Measurements from ENCODE around the gene FRAT1. TPM values are rescaled to one million over a fixed set of nuclear protein-coding genes. Genes with fewer than 3 reads are reported as not detected.

Gene FRAT1
- polyA plus RNA-seq, 2 of the 4 experiments (the other 2 are of a cell fraction) = 1.5 to 2.3 TPM

DNA sequence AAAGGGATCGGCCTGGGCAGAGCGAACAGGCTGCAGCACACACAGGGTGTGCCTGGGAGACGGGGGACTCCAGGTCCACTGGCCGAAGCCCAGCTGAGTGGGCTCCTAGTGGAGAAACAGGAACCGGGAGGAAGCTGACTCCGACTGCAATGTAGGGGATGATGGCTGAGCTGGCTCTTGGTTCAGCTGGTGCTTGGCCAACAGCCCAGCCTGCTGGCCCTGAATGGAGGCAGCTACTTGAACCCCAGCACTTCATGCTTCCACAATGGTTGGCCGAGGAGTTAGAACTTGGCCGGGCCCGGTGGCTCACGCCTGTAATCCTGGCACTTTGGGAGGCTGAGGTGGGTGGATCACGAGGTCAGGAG lies 42.4 kb downstream of the FRAT1 start:
- CTCF ChIA-PET = interaction anchor here (1.6 to 2.4 kb wide), 2 partner anchors 16 to 20 kb away, joined by 5 to 6 read pairs; no protein-coding TSS in a partner anchor
- Histone ChIP-seq H3K4me1 (no peaks in the 10 kb centered on the region), H3K4me2 (no peak overlapping the region), H3K4me3 (no peak overlapping the region), H3K27ac (no peak overlapping the region), H3K9me3 (no peaks in the 10 kb centered on the region)
- DNase-seq (ENCODE audit: low read depth in 1 of 2, low spot score in 1 of 2) (no peak), FAIRE-seq (no peak), ATAC-seq (no peak)
- TF ChIP-seq, protein P1, sequence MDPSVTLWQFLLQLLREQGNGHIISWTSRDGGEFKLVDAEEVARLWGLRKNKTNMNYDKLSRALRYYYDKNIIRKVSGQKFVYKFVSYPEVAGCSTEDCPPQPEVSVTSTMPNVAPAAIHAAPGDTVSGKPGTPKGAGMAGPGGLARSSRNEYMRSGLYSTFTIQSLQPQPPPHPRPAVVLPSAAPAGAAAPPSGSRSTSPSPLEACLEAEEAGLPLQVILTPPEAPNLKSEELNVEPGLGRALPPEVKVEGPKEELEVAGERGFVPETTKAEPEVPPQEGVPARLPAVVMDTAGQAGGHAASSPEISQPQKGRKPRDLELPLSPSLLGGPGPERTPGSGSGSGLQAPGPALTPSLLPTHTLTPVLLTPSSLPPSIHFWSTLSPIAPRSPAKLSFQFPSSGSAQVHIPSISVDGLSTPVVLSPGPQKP (IDR thresholded peaks at IDR 0.05; ENCODE audit: low read depth, low read length) = no peak
- TF ChIP-seq HOXB5 (CRISPR knock-in tag; IDR thresholded peaks at IDR 0.05) = no peak
- TF ChIP-seq CBX8 (IDR thresholded peaks at IDR 0.05) = no peak
- no peak for TF ChIP-seq HEYL (CRISPR knock-in tag; IDR thresholded peaks at IDR 0.05)
- TF ChIP-seq BHLHE40 (IDR thresholded peaks at IDR 0.05; ENCODE audit: low read depth, low read length) = no peak
- TF ChIP-seq SREBF2 (IDR thresholded peaks at IDR 0.05) = no peak
- TF ChIP-seq ZC3H11A (IDR thresholded peaks at IDR 0.05) = no peak
- TF ChIP-seq ESRRA (IDR thresholded peaks at IDR 0.05; ENCODE audit: borderline replicate concordance, low read length) = no peak
- no peak for TF ChIP-seq RNF2 (IDR thresholded peaks at IDR 0.05; ENCODE audit: borderline replicate concordance, low read depth)
- no peak for TF ChIP-seq POLR2A (IDR thresholded peaks at IDR 0.05; ENCODE audit: low read length)
- no peak for TF ChIP-seq GATA3 (IDR thresholded peaks at IDR 0.05; ENCODE audit: borderline replicate concordance)
- no peak for TF ChIP-seq TFCP2L1 (CRISPR knock-in tag; IDR thresholded peaks at IDR 0.05)
- TF ChIP-seq NFE2L2 (conservative IDR thresholded peaks at IDR 0.05; ENCODE audit: low read length) = no peak
- no peak for TF ChIP-seq TP53 (CRISPR knock-in tag; IDR thresholded peaks at IDR 0.05)
- 93% methylated on average over 11 of the region's 11 CpGs for WGBS (ENCODE audit: missing lambda C conversion rate)
- POLR2A ChIA-PET = no interaction called here

DNA sequence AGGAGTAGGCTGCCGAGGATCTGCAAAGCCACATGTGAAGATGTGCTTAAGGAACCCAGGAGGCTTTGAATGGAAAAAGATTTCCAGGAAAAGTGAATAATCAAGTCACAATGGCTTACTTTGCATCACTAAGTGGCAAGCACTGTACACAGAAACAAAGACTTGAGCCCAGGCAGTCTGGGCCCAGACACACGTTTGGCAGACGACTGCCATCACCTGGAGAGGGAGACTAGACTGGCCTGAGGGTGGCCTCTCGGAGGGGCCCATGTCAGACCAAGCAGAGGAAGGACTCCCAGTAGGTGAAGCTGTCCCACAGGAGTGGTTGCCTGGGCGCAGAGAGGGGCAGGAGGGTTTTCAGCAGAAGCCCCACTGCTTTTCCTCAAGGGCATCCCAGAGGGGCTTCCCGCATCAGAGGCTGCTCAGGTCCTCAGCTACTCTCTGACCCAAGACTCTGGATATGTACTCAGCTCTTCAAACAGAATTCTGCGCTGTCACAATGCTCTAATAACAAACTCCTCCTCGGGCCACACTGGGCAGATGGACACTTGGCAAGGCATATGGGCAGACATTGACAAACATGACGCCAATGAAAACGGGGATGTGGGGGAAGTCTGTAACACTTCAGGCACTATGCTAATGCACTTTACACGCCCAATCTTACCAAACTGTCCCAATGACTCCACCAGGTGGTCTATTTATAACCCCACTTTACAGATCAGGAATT lies 43.4 kb downstream of the FRAT1 start:
- POLR2A ChIA-PET = no interaction called here
- no peak overlapping the region for H3K27ac ChIP-seq
- DNase-seq (ENCODE audit: low read depth in 1 of 2, low spot score in 1 of 2) (no peak), FAIRE-seq (no peak), ATAC-seq (peak in 1 of 2 experiments; percentile 11; a peak in 1 of 6 replicates)
- WGBS (ENCODE audit: missing lambda C conversion rate) = 80% methylated on average over 10 of the region's 11 CpGs
- no peak for TF ChIP-seq RCOR1 (IDR thresholded peaks at IDR 0.05; ENCODE audit: low read depth, low read length)
- no peak for TF ChIP-seq CEBPB (IDR thresholded peaks at IDR 0.05)
- TF ChIP-seq, protein P2, sequence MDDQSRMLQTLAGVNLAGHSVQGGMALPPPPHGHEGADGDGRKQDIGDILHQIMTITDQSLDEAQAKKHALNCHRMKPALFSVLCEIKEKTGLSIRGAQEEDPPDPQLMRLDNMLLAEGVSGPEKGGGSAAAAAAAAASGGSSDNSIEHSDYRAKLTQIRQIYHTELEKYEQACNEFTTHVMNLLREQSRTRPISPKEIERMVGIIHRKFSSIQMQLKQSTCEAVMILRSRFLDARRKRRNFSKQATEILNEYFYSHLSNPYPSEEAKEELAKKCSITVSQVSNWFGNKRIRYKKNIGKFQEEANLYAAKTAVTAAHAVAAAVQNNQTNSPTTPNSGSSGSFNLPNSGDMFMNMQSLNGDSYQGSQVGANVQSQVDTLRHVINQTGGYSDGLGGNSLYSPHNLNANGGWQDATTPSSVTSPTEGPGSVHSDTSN (IDR thresholded peaks at IDR 0.05) = no peak
- no peak; the same call in 1 of the 2 replicates for TF ChIP-seq POLR2AphosphoS2 (conservative IDR thresholded peaks at IDR 0.05; ENCODE audit: low read length)
- TF ChIP-seq, protein P3, sequence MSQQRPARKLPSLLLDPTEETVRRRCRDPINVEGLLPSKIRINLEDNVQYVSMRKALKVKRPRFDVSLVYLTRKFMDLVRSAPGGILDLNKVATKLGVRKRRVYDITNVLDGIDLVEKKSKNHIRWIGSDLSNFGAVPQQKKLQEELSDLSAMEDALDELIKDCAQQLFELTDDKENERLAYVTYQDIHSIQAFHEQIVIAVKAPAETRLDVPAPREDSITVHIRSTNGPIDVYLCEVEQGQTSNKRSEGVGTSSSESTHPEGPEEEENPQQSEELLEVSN (IDR thresholded peaks at IDR 0.05; ENCODE audit: borderline replicate concordance, low read depth) = no peak
- no peak for TF ChIP-seq HEYL (CRISPR knock-in tag; IDR thresholded peaks at IDR 0.05)
- TF ChIP-seq CHD2 (IDR thresholded peaks at IDR 0.05; ENCODE audit: low read length, partially characterized antibody) = no peak
- no peak for TF ChIP-seq NFE2L2 (conservative IDR thresholded peaks at IDR 0.05; ENCODE audit: low read length)
- TF ChIP-seq ZC3H11A (IDR thresholded peaks at IDR 0.05) = no peak
- TF ChIP-seq, protein P1 (IDR thresholded peaks at IDR 0.05; ENCODE audit: low read depth, low read length) = no peak
- TF ChIP-seq HOXA7 (CRISPR knock-in tag; IDR thresholded peaks at IDR 0.05) = no peak
- TF ChIP-seq RFX5 (IDR thresholded peaks at IDR 0.05) = no peak
- TF ChIP-seq SREBF2 (IDR thresholded peaks at IDR 0.05) = no peak
- TF ChIP-seq HDAC2 (IDR thresholded peaks at IDR 0.05) = no peak
- H3K4me2 ChIP-seq = no peak overlapping the region
- H3K4me3 ChIP-seq = no peak overlapping the region
- no peaks in the 10 kb centered on the region for H3K9me3 ChIP-seq
- CTCF ChIA-PET = no interaction called here
- no peaks in the 10 kb centered on the region for H3K4me1 ChIP-seq

Measured in A549 (cell line).